Caco-2 (cell line): ENCODE results near the gene DOK7. TPM values are rescaled to one million over a fixed set of nuclear protein-coding genes. Genes with fewer than 3 reads are reported as not detected.

Experiments used
- BruUV-seq: library from RNA; stranded (reverse); fragments of 400-500 nt; replicated peaks from 2 replicates; lab custom pipeline; 2021; lab: Mats Ljungman, UMichigan
- CTCF ChIA-PET: fragments of 300-600 bp; sonication (Branson Sonifier 250); formaldehyde crosslinking; loops from one replicate; lab custom pipeline; 2022; ENCODE audit warnings: antibody characterized with exemption; lab: Charles Lee
- POLR2A ChIA-PET: fragments of 300-600 bp; sonication (Branson Sonifier 250); formaldehyde crosslinking; loops from one replicate; lab custom pipeline; 2022; ENCODE audit warnings: antibody characterized with exemption; lab: Charles Lee
- DNase-seq, 2 experiments: peaks; one replicate each; pipeline versions ENCODE4 v3.0.0 to v3.0.0-alpha.2; 2020 to 2022
- H3K27me3 ChIP-seq: replicated peaks from 2 replicates; pipeline ENCODE4 v1.6.0; 2011; ENCODE audit warnings: low read length; ENCODE audit not compliant: control insufficient read depth, insufficient read depth
- H3K36me3 ChIP-seq: 2 replicates; pipeline ENCODE4 v1.5.1; 2011; ENCODE audit warnings: low read length; ENCODE audit not compliant: control insufficient read depth, insufficient read depth
- H3K4me1 ChIP-seq: fragments of 250-450 bp; sonication (Bioruptor Pico); 2 replicates; pipeline ENCODE4 v1.5.1; 2020; ENCODE audit warnings: mild to moderate bottlenecking
- H3K4me3 ChIP-seq: 2 replicates; pipeline ENCODE4 v1.5.1; 2011; ENCODE audit warnings: low read depth, mild to moderate bottlenecking, control low read depth, low read length
- H3K9me3 ChIP-seq: fragments of 250-450 bp; sonication (Bioruptor Pico); 2 replicates; pipeline ENCODE4 v1.5.1; 2020; ENCODE audit warnings: mild to moderate bottlenecking, moderate library complexity
- H3K27ac Mint-ChIP-seq: one replicate; pipeline ENCODE4 v1.8.0; 2022; ENCODE audit warnings: mixed read lengths; ENCODE audit not compliant: unreplicated experiment
- H3K27me3 Mint-ChIP-seq: one replicate; pipeline ENCODE4 v1.8.0; 2022; ENCODE audit warnings: mixed read lengths; ENCODE audit not compliant: insufficient read depth, unreplicated experiment
- H3K36me3 Mint-ChIP-seq: one replicate; pipeline ENCODE4 v1.8.0; 2022; ENCODE audit warnings: mild to moderate bottlenecking, mixed read lengths; ENCODE audit not compliant: insufficient read depth, unreplicated experiment
- H3K4me1 Mint-ChIP-seq: one replicate; pipeline ENCODE4 v1.8.0; 2022; ENCODE audit warnings: low read depth, mixed read lengths; ENCODE audit not compliant: unreplicated experiment
- H3K4me3 Mint-ChIP-seq: one replicate; pipeline ENCODE4 v1.8.0; 2022; ENCODE audit warnings: mild to moderate bottlenecking, moderate library complexity, mixed read lengths; ENCODE audit not compliant: unreplicated experiment
- H3K9me3 Mint-ChIP-seq: one replicate; pipeline ENCODE4 v1.8.0; 2022; ENCODE audit warnings: mixed read lengths; ENCODE audit not compliant: unreplicated experiment
- CTCF ChIP-seq, 2 experiments: fragments of 200-600 bp in 1 of 2; IDR thresholded peaks; 1 replicate in 1 of 2; 2 replicates in 1 of 2; pipeline versions ENCODE4 v1.5.1 to v1.8.0; 2011 to 2022; ENCODE audit warnings: antibody characterized with exemption in 1 of 2, control low read depth in 1 of 2, inconsistent platforms in 1 of 2, low read depth in 1 of 2, low read length in 1 of 2, mild to moderate bottlenecking in 1 of 2, moderate library complexity in 1 of 2; ENCODE audit not compliant: insufficient read depth in 1 of 2, severe bottlenecking in 1 of 2, unreplicated experiment in 1 of 2
- intact Hi-C: fragments of 100-400 bp; cut with micrococcal nuclease; formaldehyde crosslinking; loops from one replicate; pipeline ENCODE4 v1.10.0; 2022; ENCODE audit not compliant: unreplicated experiment
- total RNA-seq: library from RNA; stranded (reverse); gene quantifications from 2 replicates; pipeline ENCODE4 v1.2.3, GENCODE V29; 2022

The DOK7 gene
- total RNA-seq, 1 experiment from 2014 or later = 0.29 TPM

- Histone ChIP-seq H3K36me3 (no peaks in the 10 kb centered on the region), H3K9me3 (no peaks in the 10 kb centered on the region), H3K4me3 (no peak overlapping the region), H3K27me3 (no peaks in the 10 kb centered on the region), H3K4me1 (no peaks in the 10 kb centered on the region)
- Mint-ChIP-seq H3K27ac (no peak overlapping the region), H3K4me3 (no peak overlapping the region), H3K27me3 (no peaks in the 10 kb centered on the region), H3K4me1 (no peaks in the 10 kb centered on the region), H3K36me3 (no peaks in the 10 kb centered on the region), H3K9me3 (no peaks in the 10 kb centered on the region)
- POLR2A ChIA-PET = no interaction called here
- DNase-seq = no peak
- intact Hi-C loops = no loop called here
- no TSS peak for BruUV-seq
- CTCF ChIA-PET = no interaction called here
- no peak for TF ChIP-seq CTCF (IDR thresholded peaks at IDR 0.05; ENCODE audit: insufficient read depth in 1 of 2, low read depth in 1 of 2, low read length in 1 of 2, severe bottlenecking in 1 of 2, unreplicated experiment in 1 of 2)
Measured at GRCh38 chr4:3430524-3430923, 32.6 kb upstream of the DOK7 start.

GRCh38 chr4:3431446-3431993 is 31.6 kb upstream of the DOK7 start:
- DNase-seq = no peak
- Mint-ChIP-seq H3K4me3 (no peak overlapping the region), H3K36me3 (no peaks in the 10 kb centered on the region), H3K9me3 (no peaks in the 10 kb centered on the region), H3K27me3 (no peaks in the 10 kb centered on the region), H3K27ac (no peak overlapping the region), H3K4me1 (no peaks in the 10 kb centered on the region)
- Histone ChIP-seq H3K4me1 (no peaks in the 10 kb centered on the region), H3K27me3 (no peaks in the 10 kb centered on the region), H3K4me3 (no peak overlapping the region), H3K36me3 (no peaks in the 10 kb centered on the region), H3K9me3 (no peaks in the 10 kb centered on the region)
- TF ChIP-seq CTCF (IDR thresholded peaks at IDR 0.05; ENCODE audit: insufficient read depth in 1 of 2, low read depth in 1 of 2, low read length in 1 of 2, severe bottlenecking in 1 of 2, unreplicated experiment in 1 of 2) = no peak
- intact Hi-C loops = no loop called here
- no TSS peak for BruUV-seq
- ChIA-PET CTCF (no interaction called here), POLR2A (no interaction called here)

DNA sequence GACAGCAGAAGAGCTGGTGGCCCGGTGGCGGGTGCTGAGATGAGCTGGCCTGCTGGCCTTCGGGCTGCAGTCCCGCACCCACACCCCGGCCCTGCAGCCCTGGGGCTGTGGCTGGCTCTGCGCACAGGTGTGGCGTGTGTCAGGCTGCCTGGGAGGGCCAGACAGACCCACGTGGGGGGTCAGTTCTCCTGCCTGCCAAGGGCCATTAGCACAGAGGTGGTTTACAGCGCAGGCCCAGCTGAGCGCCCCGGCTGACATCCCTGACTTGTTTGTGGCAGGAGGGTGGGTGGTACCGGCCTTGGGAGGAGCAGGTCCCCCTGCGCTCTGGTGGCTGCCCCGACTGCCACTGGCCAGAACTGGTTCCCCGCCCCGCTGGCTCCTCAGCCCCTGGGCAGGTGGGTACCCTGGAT is 30.7 kb upstream of the DOK7 start:
- no peaks in the 10 kb centered on the region for H3K4me1 Mint-ChIP-seq
- Histone ChIP-seq H3K4me1 (no peaks in the 10 kb centered on the region), H3K27me3 (no peaks in the 10 kb centered on the region), H3K36me3 (no peaks in the 10 kb centered on the region), H3K9me3 (no peaks in the 10 kb centered on the region), H3K4me3 (no peak overlapping the region)
- ChIA-PET CTCF (no interaction called here), POLR2A (no interaction called here)
- BruUV-seq = no TSS peak
- no peaks in the 10 kb centered on the region for H3K36me3 Mint-ChIP-seq
- no peak for DNase-seq
- H3K27me3 Mint-ChIP-seq = no peaks in the 10 kb centered on the region
- TF ChIP-seq CTCF (IDR thresholded peaks at IDR 0.05; ENCODE audit: insufficient read depth in 1 of 2, low read depth in 1 of 2, low read length in 1 of 2, severe bottlenecking in 1 of 2, unreplicated experiment in 1 of 2) = no peak
- H3K27ac Mint-ChIP-seq = no peak overlapping the region
- no peak overlapping the region for H3K4me3 Mint-ChIP-seq
- H3K9me3 Mint-ChIP-seq = no peaks in the 10 kb centered on the region
- intact Hi-C loops = no loop called here
